GDM1 (cell line): ENCODE data around the gene PROZ.

Experiments
- DNase-seq: peaks from one replicate; lab custom pipeline; 2025; lab: John Stamatoyannopoulos, UW

PROZ gene

GRCh38 chr13:113205428-113205931, 47.0 kb downstream of the PROZ start:
- DNase-seq = no peak

DNA sequence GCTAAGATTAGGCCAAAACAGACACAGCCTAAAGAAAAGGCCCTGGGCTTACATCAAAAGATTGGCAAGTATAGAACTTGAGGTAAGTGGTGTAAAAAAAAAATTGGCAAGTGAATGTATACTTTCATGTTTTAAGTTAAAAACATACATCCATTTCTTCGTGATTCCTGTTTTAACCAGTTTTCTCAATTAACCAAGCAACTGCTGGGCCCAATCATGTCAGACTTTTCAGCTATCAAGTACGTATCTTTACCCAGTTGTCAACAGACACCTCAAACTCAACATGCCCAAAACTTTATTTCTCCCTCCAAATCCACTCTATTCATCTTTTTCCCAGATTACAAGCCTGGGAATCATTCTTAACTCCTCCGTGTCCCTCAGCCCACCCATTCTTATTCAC, 49.0 kb downstream of the PROZ start:
- no peak for DNase-seq

DNA sequence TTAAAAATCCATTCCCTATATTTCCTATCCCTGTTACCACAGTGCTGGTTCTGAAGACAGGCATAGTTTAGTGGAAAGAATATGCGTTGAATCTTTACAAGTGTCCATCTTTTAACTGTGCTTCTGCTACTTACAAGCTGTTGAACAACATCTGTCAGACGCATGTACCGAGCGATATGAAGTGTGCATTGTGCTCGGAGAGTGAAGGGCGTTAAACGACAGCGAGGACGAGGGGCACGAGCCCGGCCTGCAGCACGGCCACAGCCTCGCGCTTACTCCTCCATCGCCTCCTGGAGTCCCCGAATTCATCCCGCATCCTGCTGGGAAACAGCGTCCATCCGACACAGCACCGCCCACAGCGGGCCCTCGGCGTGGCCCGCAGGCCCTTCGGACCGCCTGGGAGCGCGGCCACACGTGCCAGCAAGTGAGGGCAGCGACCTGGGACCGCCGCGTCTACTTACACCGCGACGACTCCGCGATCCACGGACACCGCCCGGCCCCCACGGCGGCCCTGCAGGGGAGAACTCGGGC, 49.5 kb downstream of the PROZ start:
- no peak for DNase-seq

- peak; percentile 87 for DNase-seq
Observed at GRCh38 chr13:113208421-113209335, 50.2 kb downstream of the PROZ start, which contains the start of gene PCID2. TSS of gene PCID2 (minus strand) at chr13:113208669. CDS start at chr13:113208634, 35 bp downstream.

- DNase-seq = peak; percentile 72
Observed at GRCh38 chr13:113209336-113209758, 50.9 kb downstream of the PROZ start, which contains the start of gene CUL4A. TSS of gene CUL4A (plus strand) at chr13:113209613. CDS start at chr13:113209628, 15 bp downstream.

- DNase-seq = peak; percentile 53
Observed at GRCh38 chr13:113209759-113210421, 51.4 kb downstream of the PROZ start.

GRCh38 chr13:113210833-113211232, 52.4 kb downstream of the PROZ start:
- DNase-seq = no peak

DNA sequence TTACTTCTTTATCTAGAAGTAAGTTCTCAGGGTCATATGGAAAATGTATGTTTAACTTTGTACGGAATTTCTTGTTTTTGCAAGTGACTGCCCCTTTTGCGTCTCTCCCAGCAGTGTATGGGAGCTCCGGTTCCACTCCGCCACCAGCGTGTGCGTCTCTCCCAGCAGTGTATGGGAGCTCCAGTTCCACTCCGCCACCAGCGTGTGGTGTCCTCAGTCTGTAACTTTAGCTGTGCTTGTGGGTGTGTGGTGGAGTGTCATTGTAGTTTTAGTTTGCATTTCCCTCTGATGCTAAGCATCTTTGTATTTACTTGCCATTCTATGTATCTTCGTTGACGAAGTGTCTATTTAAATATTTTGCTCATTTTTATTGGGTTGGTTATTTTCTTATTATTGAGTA, 53.3 kb downstream of the PROZ start:
- DNase-seq = no peak

GRCh38 chr13:113216254-113217048, 58.0 kb downstream of the PROZ start:
- DNase-seq = no peak

DNA sequence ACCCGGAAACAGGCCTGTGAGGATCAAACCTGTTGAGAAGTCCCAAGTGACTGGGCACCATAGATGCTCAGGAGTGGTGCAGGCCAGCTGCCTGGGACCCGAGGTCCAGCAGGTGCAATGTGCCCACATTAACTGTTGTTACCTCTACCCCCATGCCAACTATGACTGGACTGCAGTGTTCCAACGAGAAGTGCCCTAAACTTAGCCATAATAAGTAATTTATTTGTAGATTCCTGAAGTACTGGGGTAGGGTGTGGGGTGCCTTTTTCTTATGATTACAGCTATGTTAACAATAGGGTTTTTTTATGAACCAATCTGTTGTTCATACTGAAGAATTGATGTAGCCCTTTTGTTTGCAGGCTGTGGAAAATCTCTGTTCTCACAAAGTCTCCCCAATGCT, 60.1 kb downstream of the PROZ start:
- DNase-seq = no peak

GRCh38 chr13:113219256-113219940, 61.0 kb downstream of the PROZ start:
- no peak for DNase-seq

DNA sequence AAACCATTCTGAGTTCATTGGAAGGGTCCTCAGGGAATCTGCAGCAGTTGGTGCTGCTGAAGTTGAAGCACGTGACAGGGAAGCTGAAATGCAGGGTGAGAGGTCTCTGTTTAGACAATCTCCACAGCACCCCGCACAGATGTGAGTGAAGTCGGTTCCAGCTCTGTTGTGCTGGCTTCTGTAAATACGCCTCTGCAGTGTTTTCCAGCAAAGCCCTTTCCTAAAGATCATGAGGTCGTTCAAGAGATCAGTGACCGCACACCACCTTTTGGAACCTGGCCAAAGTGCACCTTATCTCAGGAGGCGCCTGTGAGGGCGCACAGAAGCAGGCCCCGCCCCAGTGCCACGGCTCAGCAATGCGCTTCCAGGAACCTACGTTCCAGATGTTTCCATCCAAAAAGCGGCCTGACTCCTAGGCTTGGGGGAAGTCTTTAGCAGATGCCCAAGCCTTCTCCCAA, 61.7 kb downstream of the PROZ start:
- DNase-seq = no peak

GRCh38 chr13:113220877-113221276, 62.4 kb downstream of the PROZ start:
- no peak for DNase-seq
